Esophagus (tissue), 2 donors: Measurements from ENCODE around the gene MALAT1. TPM values are rescaled to one million over a fixed set of nuclear protein-coding genes. Genes with fewer than 3 reads are reported as not detected.
A peak's percentile ranks its signal among the peaks of the same experiment; 100 is the strongest.
"Not testable (repeated sequence)": the region's sequence is repeated elsewhere in the genome, so short reads cannot be mapped to it uniquely, and the experiment has no call there.

Source experiments
- H3K27ac ChIP-seq, 2 donors: one replicate each; pipeline ENCODE4 v1.5.1; 2013; ENCODE audit warnings: low read depth in 2 of 2, mild to moderate bottlenecking in 2 of 2, inconsistent platforms in 1 of 2, low read length in 1 of 2, moderate library complexity in 1 of 2
- H3K27me3 ChIP-seq, 2 donors: one replicate each; pipeline ENCODE4 v1.6.1; 2013; ENCODE audit warnings: low read length in 2 of 2, control low read depth in 1 of 2, mild to moderate bottlenecking in 1 of 2; ENCODE audit not compliant: insufficient read depth in 2 of 2, control insufficient read depth in 1 of 2
- H3K36me3 ChIP-seq, 2 donors: one replicate each; pipeline ENCODE4 v1.6.1; 2013; ENCODE audit warnings: low read length in 1 of 2; ENCODE audit not compliant: control insufficient read depth in 2 of 2, insufficient read depth in 2 of 2
- H3K4me1 ChIP-seq, 2 donors: one replicate each; pipeline ENCODE4 v1.6.1; 2013; ENCODE audit warnings: low read length in 1 of 2; ENCODE audit not compliant: control insufficient read depth in 2 of 2, insufficient read depth in 2 of 2
- H3K4me3 ChIP-seq, 2 donors: one replicate each; pipeline ENCODE4 v1.5.1; 2013; ENCODE audit warnings: low read length in 2 of 2, mild to moderate bottlenecking in 2 of 2, low read depth in 1 of 2, moderate library complexity in 1 of 2
- H3K9me3 ChIP-seq, 2 donors: one replicate each; pipeline ENCODE4 v1.6.1; 2013; ENCODE audit warnings: mild to moderate bottlenecking in 2 of 2, low read depth in 1 of 2, low read length in 1 of 2, moderate library complexity in 1 of 2; ENCODE audit not compliant: control insufficient read depth in 2 of 2, insufficient read depth in 1 of 2
- WGBS, 2 donors: extraction: QIAGEN DNeasy Blood & Tissue Kit; methylation state at CpG; one replicate each; pipeline ENCODE4 v1.1.7; 2013; 5-methylcytosine and 5-hydroxymethylcytosine counted together
- polyA plus RNA-seq, 2 donors: library from polyadenylated mRNA; stranded (reverse); fragments of 200-250 nt; gene quantifications; one replicate each; pipeline ENCODE4 v1.2.3, GENCODE V29; 2013
- donor health status: healthy with polysubstance abuse.
- donor health status: Bipolar disorder and iron deficiency.

Gene MALAT1
- polyA plus RNA-seq, 2 donors = 94.9 to 1,950 TPM

DNA sequence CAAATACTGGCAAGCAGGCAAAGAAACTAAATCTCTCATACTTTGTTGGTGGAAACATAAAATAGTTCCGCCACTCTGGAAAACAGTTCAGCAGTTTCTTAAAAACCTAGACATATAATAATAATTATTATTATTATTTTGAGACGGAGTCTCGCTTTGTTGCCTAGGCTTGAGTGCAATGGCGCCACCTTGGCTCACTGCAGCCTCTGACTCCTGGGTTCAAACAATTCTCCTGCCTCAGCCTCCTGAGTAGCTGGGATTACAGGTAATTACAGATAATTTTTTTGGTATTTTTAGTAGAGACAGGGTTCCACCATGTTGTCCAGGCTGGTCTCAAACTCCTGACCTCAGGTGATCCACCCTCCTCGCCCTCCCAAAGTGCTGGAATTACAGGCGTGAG, 31.5 kb upstream of the MALAT1 start:
- not testable (repeated sequence) for H3K9me3 ChIP-seq, H3K4me3 ChIP-seq, H3K27ac ChIP-seq, H3K4me1 ChIP-seq, H3K27me3 ChIP-seq, H3K36me3 ChIP-seq
- WGBS, 2 donors = 90 to 93% methylated on average over 6 of the region's 6 CpGs

DNA sequence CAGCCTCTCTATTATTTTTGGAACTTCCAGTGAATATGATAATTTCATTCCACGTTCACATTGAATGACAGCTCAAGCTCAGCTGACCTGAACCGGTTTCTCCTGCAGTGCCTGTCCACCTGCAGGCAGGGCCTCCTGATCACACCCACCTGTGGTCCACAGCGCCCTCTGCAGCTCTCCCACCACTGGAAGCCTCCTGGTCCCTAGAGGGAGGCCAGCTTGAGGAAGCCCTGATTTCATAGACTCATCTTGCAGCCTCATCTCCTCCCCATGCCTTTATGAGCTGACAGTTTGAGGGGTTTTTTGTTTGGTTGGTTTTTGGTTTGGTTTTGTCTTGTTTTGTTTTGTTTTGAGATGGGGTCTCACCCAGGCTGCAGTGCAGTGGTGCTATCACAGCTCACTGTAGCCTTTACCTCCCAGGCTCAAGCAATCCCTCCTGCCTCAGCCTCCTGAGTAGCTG, 29.9 kb upstream of the MALAT1 start:
- Histone ChIP-seq H3K4me1 (peaks cover 0 to 8% of the 10 kb centered on the region in 2 donors), H3K9me3 (no peaks in the 10 kb centered on the region), H3K27ac (peak overlapping the region in 1 of 2 donors; percentile 37), H3K27me3 (no peaks in the 10 kb centered on the region), H3K36me3 (no peaks in the 10 kb centered on the region), H3K4me3 (no peak overlapping the region)
- WGBS, 2 donors = 15 to 16% methylated on average over 3 of the region's 3 CpGs

- no peak overlapping the region for H3K4me3 ChIP-seq
- 80% methylated on average over 8 of the region's 8 CpGs for WGBS, 2 donors
- no peaks in the 10 kb centered on the region for H3K9me3 ChIP-seq
- no peaks in the 10 kb centered on the region for H3K27me3 ChIP-seq
- peaks cover 0 to 8% of the 10 kb centered on the region in 2 donors for H3K4me1 ChIP-seq
- no peaks in the 10 kb centered on the region for H3K36me3 ChIP-seq
- peak overlapping the region; percentile 90 to 99 for H3K27ac ChIP-seq
Observed at GRCh38 chr11:65470433-65471049, 28.3 kb upstream of the MALAT1 start.

- H3K27ac ChIP-seq = peak overlapping the region; percentile 90 to 99
- no peaks in the 10 kb centered on the region for H3K36me3 ChIP-seq
- 34 to 39% methylated on average over 8 of the region's 8 CpGs for WGBS, 2 donors
- H3K4me3 ChIP-seq = peak overlapping the region; percentile 0 to 27
- H3K27me3 ChIP-seq = no peaks in the 10 kb centered on the region
- peaks cover 0 to 11% of the 10 kb centered on the region in 2 donors for H3K4me1 ChIP-seq
- H3K9me3 ChIP-seq = no peaks in the 10 kb centered on the region
Observed at GRCh38 chr11:65471447-65471891, 27.4 kb upstream of the MALAT1 start.

DNA sequence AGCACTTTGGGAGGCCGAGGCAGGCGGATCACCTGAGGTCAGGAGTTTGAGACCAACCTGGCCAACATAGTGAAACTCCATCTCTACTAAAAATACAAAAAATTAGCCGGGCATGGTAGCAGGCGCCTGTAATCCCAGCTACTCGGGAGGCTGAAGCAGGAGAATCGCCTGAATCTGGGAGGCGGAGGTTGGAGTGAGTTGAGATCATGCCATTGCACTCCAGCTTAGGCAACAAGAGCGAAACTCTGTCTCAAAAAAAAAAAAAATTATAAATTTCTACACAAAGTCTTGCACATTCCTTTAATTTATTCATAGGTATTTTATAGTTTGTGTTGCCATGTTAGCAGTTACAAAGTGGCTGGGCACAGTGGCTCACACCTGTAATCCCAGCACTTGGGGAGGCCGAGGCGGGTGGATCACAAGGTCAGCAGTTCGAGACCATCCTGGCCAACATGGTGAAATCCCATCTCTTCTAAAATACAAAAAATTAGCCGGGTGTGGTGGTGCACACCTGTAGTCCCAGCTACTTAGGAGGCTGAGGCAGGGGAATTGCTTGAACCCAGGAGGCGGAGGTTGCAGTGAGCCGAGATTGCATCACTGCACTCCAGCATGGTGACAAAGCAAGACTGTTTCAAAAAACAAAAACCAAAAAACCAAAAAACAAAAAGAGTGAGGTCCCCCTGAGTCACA, 26.1 kb upstream of the MALAT1 start:
- not testable (repeated sequence) for H3K27me3 ChIP-seq, H3K9me3 ChIP-seq, H3K4me3 ChIP-seq, H3K36me3 ChIP-seq
- peaks cover 0 to 12% of the 10 kb centered on the region in 2 donors for H3K4me1 ChIP-seq
- H3K27ac ChIP-seq = peak overlapping the region; percentile 90 to 99
- 79% methylated on average over 14 of the region's 14 CpGs for WGBS, 2 donors

DNA sequence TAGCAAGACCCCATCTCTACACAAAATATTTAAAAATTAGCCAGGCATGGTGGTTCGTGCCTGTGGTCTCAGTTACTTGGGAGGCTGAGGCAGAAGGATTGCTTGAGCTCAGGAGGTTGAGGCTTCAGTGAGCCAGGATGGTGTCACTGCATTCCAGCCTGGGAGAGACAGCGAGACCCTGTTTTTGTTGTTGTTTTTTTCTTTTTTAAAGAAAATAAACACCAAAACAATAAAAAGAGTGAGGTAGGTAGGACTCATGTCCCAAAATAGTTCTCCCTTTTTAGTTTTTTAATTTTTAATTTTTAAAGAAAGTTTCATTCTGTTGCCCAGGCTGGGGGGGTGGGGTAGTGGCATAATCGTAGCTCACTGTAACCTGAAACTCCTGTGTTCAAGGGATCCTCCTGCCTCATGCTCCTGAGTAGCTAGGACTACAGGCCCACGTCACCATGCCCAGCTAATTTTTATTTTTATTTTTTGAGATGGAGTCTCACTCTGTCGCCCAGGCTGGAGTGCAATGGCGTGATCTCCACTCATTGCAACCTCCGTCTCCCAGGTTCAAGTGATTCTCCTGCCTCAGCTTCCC, 25.5 kb upstream of the MALAT1 start:
- Histone ChIP-seq H3K4me3 (no peak overlapping the region), H3K27ac (peak overlapping the region in 1 of 2 donors; percentile 99), H3K9me3 (no peaks in the 10 kb centered on the region), H3K27me3 (no peaks in the 10 kb centered on the region), H3K4me1 (peaks cover 0 to 12% of the 10 kb centered on the region in 2 donors), H3K36me3 (no peaks in the 10 kb centered on the region)
- WGBS, 2 donors = 89 to 90% methylated on average over 7 of the region's 7 CpGs

DNA sequence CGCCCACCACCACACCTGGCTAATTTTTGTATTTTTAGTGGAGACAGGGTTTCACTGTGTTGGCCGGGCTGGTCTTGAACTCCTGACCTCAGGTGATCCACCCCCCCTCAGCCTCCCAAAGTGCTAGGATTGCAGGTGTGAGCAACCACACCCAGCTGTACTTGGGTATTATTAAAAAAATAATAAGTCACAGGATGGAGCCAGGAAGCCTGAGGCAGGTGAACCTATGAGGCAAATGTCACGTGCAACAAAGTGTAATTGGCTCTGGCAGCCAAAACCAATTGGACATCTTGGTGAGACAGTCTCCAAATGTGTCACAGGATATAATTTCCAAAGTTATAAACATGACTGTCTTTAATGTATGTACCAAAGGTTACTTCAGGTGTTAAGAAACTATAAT, 24.0 kb upstream of the MALAT1 start:
- peaks cover 0 to 20% of the 10 kb centered on the region in 2 donors for H3K4me1 ChIP-seq
- peak overlapping the region; percentile 61 to 69 for H3K27ac ChIP-seq
- H3K36me3 ChIP-seq = no peaks in the 10 kb centered on the region
- H3K4me3 ChIP-seq = no peak overlapping the region
- 70 to 82% methylated on average over 3 of the region's 3 CpGs for WGBS, 2 donors
- H3K27me3 ChIP-seq = no peaks in the 10 kb centered on the region
- no peaks in the 10 kb centered on the region for H3K9me3 ChIP-seq

GRCh38 chr11:65476632-65477148, 22.2 kb upstream of the MALAT1 start:
- Histone ChIP-seq H3K9me3 (no peaks in the 10 kb centered on the region), H3K36me3 (no peaks in the 10 kb centered on the region), H3K4me1 (peaks cover 0 to 14% of the 10 kb centered on the region in 2 donors), H3K4me3 (peak overlapping the region; percentile 81 to 90), H3K27ac (peak overlapping the region; percentile 98 to 100), H3K27me3 (no peaks in the 10 kb centered on the region)
- WGBS, 2 donors = 9 to 12% methylated on average over 10 of the region's 10 CpGs

DNA sequence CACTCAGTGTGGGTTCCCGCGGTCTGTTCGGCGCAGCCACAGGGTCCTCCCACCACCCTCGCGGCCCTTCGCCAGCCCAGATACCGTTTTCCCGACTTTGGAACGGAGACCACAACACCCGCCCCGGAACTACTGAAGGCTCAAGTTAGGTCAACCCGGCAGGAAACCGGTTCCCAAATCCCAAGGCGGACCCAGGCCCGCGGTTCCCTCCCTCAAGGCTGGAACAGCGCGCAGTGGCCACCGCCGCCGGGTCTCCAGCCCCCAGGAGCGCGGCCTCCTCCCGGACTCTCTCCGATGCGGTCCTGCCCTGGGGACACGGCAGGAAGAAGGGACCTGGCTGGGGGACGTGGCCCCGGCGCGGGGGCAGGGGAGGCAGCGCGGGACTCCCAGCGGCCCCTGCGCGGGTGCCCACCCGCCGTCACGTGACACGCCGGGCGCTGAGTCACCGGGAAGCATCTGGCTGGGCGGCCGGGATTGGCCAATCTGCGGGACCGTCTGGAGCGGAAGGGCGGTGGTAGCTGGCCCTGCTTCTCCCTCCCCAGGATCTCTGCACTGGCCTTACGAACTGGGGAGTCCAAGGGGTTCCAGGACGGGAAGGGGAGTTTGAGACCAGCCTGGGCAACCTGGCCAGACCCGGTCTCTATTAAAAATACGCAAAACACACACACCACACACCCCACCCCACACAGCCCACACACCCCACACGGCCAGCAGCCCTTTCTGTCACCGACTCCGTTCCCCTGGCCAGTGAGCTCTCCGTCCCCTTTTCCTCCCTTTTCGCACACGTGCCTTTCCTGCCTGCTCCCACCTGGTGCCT, 21.5 kb upstream of the MALAT1 start:
- WGBS, 2 donors = 1% methylated on average over 60 of the region's 60 CpGs
- peaks cover 0 to 12% of the 10 kb centered on the region in 2 donors for H3K4me1 ChIP-seq
- no peaks in the 10 kb centered on the region for H3K36me3 ChIP-seq
- H3K27me3 ChIP-seq = no peaks in the 10 kb centered on the region
- peak overlapping the region; percentile 98 to 100 for H3K27ac ChIP-seq
- peak overlapping the region; percentile 81 to 90 for H3K4me3 ChIP-seq
- H3K9me3 ChIP-seq = no peaks in the 10 kb centered on the region
